ENCODE results near the gene ZFP36L2.
"Not testable (repeated sequence)": the region's sequence is repeated elsewhere in the genome, so short reads cannot be mapped to it uniquely, and the experiment has no call there.

Gene ZFP36L2

DNA sequence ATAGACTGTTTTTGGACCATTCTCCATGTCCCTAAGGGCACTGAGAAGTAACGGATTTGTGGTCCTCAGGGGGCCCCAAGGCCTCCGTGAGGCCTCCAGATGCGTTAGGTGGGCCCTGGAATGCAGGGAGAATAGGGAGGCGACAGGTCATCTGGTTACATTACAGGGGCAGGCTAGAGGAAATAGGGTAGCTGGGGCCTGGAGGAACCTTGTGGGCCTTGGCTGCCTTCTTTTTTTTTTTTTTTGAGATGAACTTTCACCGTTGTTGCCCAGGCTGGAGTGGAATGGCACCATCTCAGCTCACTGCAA, 28.9 kb downstream of the ZFP36L2 start:
- peaks cover 56% of the 10 kb centered on the region for H3K4me1 ChIP-seq (ENCODE audit: control insufficient read depth, insufficient read depth, low read length)
- no peaks in the 10 kb centered on the region for H3K9me3 ChIP-seq (ENCODE audit: control insufficient read depth, low read length)
- H3K9ac ChIP-seq (ENCODE audit: low read length): no peak overlapping the region
- no peaks in the 10 kb centered on the region for H3K36me3 ChIP-seq (ENCODE audit: control insufficient read depth, insufficient read depth, low read length)
- H3K4me3 ChIP-seq (ENCODE audit: low read length): no peak overlapping the region
- H3K27me3 ChIP-seq (ENCODE audit: control insufficient read depth, insufficient read depth, low read length): no peaks in the 10 kb centered on the region

DNA sequence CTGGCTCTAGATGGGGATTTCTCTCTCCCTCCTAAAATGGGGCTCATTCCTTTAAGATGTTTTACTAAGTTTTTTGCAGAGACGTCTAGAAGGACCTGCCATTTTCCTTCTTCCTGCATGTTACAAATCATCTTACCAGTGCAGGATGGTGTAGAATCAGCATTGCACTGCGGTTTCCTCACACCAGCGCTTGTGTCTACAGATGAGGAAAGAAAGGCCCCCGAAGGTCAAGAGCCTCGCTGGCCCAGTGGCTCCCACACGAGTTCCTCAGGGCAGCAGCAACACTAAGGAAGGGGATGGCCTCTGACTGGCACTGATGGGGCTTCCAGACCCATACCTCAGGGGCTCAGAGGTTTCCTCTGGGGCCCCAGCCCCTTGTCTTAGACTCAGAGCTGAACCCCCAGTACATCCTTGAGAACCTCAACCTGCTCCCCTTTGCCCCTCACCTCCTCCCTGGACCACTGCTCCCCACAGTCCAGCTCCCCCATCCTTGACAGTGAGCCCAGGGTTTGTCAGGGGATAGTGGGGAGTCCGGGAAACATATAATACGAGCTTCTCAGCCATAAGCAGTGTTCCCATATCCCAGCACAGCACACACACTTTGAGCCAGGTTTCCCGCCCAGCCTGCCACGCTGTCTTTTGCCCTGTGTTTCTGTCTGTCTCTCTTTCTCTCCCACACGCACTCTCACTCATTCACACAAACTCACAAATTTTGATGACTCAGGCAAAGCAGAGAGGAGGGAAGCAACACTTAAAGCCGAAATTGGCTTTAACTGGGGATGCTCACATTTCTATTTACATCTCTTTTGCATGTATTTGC, 29.4 kb downstream of the ZFP36L2 start:
- Histone ChIP-seq H3K27me3 (ENCODE audit: control insufficient read depth, insufficient read depth, low read length) (no peaks in the 10 kb centered on the region), H3K9me3 (ENCODE audit: control insufficient read depth, low read length) (no peaks in the 10 kb centered on the region), H3K36me3 (ENCODE audit: control insufficient read depth, insufficient read depth, low read length) (no peaks in the 10 kb centered on the region), H3K9ac (ENCODE audit: low read length) (no peak overlapping the region), H3K4me1 (ENCODE audit: control insufficient read depth, insufficient read depth, low read length) (peaks cover 61% of the 10 kb centered on the region), H3K4me3 (ENCODE audit: low read length) (no peak overlapping the region)

DNA sequence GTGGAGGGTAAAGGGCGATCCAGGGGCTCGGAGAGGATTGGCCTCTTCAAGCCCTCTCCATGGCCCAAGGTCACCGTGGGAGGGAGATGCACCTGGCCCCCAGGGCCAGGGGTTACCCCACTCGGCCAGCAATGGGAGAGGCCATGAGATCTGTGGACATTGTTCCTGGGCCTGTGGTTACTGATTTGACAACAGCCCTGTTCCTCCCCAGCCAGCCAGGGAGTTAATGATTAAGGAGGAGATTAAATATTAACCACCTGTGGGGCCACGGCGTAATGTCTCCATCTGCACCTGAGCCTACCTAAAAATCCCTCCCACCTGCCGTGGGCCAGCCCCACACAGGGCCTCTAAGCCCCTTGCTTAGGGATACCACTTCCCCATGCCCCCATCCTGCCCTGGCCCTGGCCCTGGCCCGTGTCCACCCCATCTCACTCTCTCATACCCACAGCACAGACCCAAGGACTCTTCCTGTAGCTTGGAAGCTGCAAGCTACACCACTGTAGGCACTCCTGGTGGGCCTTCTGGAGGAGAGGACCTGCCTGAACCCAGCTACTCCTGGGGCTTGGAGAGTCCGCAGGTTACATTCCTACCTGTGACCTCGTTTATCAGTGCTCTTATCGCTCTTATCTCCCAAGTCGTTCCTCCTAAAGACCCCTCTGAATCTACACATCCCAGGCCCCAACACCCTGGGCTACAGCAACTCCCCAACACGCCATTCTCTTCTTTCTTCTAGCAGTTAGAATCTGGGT, 32.1 kb downstream of the ZFP36L2 start:
- Histone ChIP-seq H3K4me1 (ENCODE audit: control insufficient read depth, insufficient read depth, low read length) (peaks cover 61% of the 10 kb centered on the region), H3K27me3 (ENCODE audit: control insufficient read depth, insufficient read depth, low read length) (no peaks in the 10 kb centered on the region), H3K9me3 (ENCODE audit: control insufficient read depth, low read length) (no peaks in the 10 kb centered on the region), H3K4me3 (ENCODE audit: low read length) (peak overlapping the region; percentile 45), H3K36me3 (ENCODE audit: control insufficient read depth, insufficient read depth, low read length) (no peaks in the 10 kb centered on the region), H3K9ac (ENCODE audit: low read length) (peak overlapping the region; percentile 68)

DNA sequence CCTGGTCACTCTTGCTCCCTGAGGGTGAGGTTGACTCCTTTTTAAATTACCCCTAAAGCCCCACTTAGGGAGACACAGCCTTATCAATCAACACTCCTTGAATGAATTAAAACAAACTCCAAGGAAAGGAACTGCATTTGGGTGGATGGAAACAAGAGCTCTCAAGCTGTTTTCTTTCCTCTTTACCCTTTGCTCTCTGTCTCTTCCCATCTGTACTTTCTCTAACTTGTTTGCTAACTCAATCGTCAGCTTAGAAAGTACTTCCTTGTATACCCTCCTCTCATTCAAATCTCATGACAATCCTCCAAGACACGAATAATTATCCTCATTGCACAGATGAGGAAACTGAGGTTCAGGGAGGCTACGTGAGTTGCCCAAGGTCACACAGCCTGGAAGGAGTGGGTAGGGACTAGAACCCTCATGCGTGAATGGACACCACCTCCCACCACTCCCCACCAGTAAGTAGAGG, 32.7 kb downstream of the ZFP36L2 start:
- Histone ChIP-seq H3K9ac (ENCODE audit: low read length) (peak overlapping the region; percentile 68), H3K36me3 (ENCODE audit: control insufficient read depth, insufficient read depth, low read length) (no peaks in the 10 kb centered on the region), H3K4me1 (ENCODE audit: control insufficient read depth, insufficient read depth, low read length) (peaks cover 59% of the 10 kb centered on the region), H3K4me3 (ENCODE audit: low read length) (peak overlapping the region; percentile 45), H3K27me3 (ENCODE audit: control insufficient read depth, insufficient read depth, low read length) (no peaks in the 10 kb centered on the region), H3K9me3 (ENCODE audit: control insufficient read depth, low read length) (no peaks in the 10 kb centered on the region)

DNA sequence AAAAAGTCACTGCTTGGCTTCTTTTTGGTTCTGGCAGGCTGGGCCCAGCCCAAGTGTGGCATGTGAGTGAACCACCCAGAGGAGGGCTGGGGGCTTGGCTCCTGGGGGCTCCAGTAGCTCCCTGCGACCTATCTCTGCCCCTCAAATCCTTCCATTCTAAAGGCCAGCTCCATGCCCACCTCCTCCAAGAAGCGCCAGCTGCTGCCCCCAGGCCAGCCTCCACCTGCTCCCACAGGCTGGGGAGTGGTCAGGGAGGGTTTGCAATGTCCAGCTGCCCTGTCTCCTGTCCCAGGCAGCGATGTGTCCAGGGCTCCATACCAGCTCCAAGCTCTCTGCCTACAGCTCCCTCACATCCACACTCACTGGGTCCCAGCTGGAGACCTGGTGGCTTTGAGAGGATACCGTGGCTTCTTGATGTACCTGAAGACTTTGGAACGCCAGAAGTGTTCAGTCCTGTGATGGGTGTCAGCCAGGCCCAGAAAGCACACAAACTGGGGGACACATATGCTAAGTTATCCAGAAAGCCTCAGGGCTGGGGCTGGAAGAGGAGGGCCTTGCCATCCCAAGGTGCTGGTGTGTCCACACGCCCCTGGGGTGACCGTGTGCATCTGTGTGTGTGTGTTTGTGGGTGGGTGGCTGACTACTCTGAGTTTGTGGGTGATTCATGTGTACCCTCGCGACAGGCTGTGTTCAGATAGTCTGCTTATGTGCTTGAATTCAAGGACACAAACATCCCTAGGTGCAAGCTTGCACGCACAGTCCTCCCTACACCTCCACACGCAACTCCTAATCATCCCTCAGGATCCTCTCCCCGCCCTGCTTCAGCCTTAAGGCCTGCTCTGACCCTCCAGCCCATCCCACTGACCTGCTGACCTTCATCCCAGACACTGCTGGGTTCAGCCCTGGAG, 33.4 kb downstream of the ZFP36L2 start:
- Histone ChIP-seq H3K9me3 (ENCODE audit: control insufficient read depth, low read length) (no peaks in the 10 kb centered on the region), H3K36me3 (ENCODE audit: control insufficient read depth, insufficient read depth, low read length) (no peaks in the 10 kb centered on the region), H3K9ac (ENCODE audit: low read length) (peak overlapping the region; percentile 68), H3K27me3 (ENCODE audit: control insufficient read depth, insufficient read depth, low read length) (no peaks in the 10 kb centered on the region), H3K4me3 (ENCODE audit: low read length) (no peak overlapping the region), H3K4me1 (ENCODE audit: control insufficient read depth, insufficient read depth, low read length) (peaks cover 59% of the 10 kb centered on the region)

DNA sequence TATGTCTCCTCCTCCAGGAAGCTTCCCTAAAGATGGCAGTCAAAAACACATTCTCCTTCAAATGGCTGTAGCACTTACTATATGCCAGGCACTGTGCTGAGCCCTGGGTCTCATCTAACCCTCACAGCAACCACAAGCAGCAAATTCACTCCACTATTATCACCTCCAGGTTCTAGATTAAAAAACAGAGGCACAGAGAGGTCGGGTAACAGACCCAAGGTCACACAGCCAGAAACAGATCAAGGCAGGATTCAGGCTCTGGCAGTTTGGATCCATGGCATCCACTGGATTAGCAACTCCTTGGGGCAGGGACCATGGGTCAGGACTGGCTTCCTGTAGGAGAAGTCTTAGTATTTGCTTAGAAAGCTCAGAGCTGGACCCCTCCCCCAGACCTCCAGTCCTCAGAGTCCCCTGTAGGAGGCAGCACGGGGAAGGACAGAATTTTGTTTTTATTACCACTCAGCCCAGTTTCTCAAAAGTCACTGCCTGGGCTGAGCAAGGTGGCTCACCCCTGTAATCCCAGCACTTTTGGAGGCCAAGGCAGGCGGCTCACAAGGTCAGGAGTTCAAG, 34.4 kb downstream of the ZFP36L2 start:
- H3K27me3 ChIP-seq (ENCODE audit: control insufficient read depth, insufficient read depth, low read length): no peaks in the 10 kb centered on the region
- no peak overlapping the region for H3K4me3 ChIP-seq (ENCODE audit: low read length)
- no peak overlapping the region for H3K9ac ChIP-seq (ENCODE audit: low read length)
- peaks cover 63% of the 10 kb centered on the region for H3K4me1 ChIP-seq (ENCODE audit: control insufficient read depth, insufficient read depth, low read length)
- H3K36me3 ChIP-seq (ENCODE audit: control insufficient read depth, insufficient read depth, low read length): no peaks in the 10 kb centered on the region
- H3K9me3 ChIP-seq (ENCODE audit: control insufficient read depth, low read length): no peaks in the 10 kb centered on the region

DNA sequence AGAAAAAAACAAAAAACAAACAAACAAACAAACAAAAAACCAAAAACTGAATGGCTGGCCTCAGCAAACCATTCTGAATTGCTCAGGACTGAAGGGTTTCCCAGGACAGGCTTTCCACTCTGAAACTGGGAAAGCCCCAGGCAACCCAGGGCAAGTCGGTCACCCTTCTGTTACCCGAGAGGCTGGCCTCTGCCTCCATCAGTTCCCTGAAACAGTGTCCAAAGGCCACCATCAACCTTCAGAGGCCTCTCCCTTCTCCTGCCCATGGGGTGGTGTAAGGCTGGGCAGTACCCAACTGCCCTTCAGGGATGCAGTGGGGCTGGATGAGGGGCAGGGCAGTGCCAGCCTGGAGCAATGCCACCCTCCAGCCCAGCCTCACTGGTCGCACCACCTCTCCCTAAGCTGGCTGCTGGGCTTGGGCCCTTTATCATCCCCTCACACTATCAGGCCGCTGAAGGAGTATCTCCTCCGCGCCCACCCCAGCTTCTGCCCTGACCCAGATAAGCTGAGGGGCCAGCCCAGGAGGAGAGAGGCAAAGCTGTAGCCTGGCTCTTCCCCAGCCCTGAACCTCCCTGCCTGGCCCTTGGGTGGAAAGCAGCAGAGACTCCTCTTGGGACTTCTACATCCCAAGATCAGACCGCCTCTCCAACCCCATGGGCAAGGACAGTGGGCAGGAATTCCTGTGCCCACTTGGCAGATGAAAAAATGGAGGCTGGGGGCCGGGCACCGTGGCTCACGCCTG, 35.9 kb downstream of the ZFP36L2 start:
- no peaks in the 10 kb centered on the region for H3K36me3 ChIP-seq (ENCODE audit: control insufficient read depth, insufficient read depth, low read length)
- no peaks in the 10 kb centered on the region for H3K9me3 ChIP-seq (ENCODE audit: control insufficient read depth, low read length)
- H3K4me1 ChIP-seq (ENCODE audit: control insufficient read depth, insufficient read depth, low read length): peaks cover 73% of the 10 kb centered on the region
- H3K9ac ChIP-seq (ENCODE audit: low read length): no peak overlapping the region
- H3K27me3 ChIP-seq (ENCODE audit: control insufficient read depth, insufficient read depth, low read length): no peaks in the 10 kb centered on the region
- H3K4me3 ChIP-seq (ENCODE audit: low read length): no peak overlapping the region

DNA sequence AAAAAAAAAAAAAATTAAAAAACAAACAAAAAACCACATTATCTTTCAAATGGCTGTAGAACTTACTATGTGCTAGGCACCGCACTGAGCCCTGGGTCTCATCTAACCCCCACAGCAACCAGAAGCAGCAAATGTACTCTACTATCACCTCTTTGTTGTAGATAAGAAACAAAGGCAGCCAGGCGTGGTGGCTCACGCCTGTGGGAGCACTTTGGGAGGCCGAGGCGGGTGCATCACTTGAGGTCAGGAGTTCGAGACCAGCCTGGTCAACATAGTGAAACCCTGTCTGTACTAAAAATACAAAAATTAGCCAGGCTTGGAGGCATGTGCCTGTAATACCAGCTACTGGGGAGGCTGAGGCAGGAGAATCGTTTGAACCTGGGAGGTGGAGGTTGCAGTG, 36.5 kb downstream of the ZFP36L2 start:
- peaks cover 73% of the 10 kb centered on the region for H3K4me1 ChIP-seq (ENCODE audit: control insufficient read depth, insufficient read depth, low read length)
- H3K9ac ChIP-seq (ENCODE audit: low read length): not testable (repeated sequence)

DNA sequence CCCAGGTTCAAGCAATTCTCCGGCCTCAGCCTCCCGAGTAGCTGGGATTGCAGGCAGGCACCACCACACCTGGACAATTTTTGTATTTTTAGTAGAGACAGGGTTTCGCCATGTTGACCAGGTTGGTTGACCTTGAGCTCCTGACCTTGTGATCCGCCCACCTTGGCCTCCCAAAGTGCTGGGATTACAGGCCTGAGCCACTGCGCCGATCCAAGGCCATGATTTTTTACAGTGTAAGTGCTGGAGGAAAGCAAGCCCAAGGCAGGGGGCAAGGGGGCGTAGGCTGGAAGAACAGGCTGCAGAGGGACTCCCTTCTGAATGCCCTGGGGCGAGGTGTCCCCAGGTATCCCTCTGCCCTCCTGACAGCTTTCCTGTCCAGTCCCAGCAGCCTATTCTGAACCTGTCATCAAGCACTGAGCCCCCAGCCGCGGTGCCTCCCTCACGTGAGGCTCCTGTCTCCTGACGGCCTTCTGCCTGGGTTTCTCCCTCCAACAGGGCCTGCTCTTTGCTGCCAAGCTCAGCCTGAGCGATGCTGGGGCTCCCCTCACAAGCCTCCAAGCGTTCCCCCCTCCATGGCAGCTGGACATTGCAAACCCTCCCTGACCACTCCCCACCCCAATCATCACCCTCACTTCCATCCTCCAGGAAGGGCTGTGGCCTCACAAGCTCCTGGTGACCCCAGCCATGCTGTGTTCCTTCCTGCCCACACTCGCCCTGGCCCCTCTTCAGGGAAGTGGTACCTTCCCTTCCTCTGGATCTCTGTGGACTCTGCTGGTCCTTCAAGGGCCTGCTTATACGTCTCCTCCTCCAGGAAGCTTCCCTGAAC, 37.6 kb downstream of the ZFP36L2 start:
- Histone ChIP-seq H3K36me3 (ENCODE audit: control insufficient read depth, insufficient read depth, low read length) (no peaks in the 10 kb centered on the region), H3K9ac (ENCODE audit: low read length) (no peak overlapping the region), H3K4me1 (ENCODE audit: control insufficient read depth, insufficient read depth, low read length) (peaks cover 73% of the 10 kb centered on the region), H3K4me3 (ENCODE audit: low read length) (no peak overlapping the region), H3K27me3 (ENCODE audit: control insufficient read depth, insufficient read depth, low read length) (no peaks in the 10 kb centered on the region), H3K9me3 (ENCODE audit: control insufficient read depth, low read length) (no peaks in the 10 kb centered on the region)

More for the DNA sequence above, 36.5 kb downstream of the ZFP36L2 start:
- H3K4me3 ChIP-seq (ENCODE audit: low read length); H3K27me3 ChIP-seq (ENCODE audit: control insufficient read depth, insufficient read depth, low read length); H3K9me3 ChIP-seq (ENCODE audit: control insufficient read depth, low read length); H3K36me3 ChIP-seq (ENCODE audit: control insufficient read depth, insufficient read depth, low read length): not testable (repeated sequence)

DNA sequence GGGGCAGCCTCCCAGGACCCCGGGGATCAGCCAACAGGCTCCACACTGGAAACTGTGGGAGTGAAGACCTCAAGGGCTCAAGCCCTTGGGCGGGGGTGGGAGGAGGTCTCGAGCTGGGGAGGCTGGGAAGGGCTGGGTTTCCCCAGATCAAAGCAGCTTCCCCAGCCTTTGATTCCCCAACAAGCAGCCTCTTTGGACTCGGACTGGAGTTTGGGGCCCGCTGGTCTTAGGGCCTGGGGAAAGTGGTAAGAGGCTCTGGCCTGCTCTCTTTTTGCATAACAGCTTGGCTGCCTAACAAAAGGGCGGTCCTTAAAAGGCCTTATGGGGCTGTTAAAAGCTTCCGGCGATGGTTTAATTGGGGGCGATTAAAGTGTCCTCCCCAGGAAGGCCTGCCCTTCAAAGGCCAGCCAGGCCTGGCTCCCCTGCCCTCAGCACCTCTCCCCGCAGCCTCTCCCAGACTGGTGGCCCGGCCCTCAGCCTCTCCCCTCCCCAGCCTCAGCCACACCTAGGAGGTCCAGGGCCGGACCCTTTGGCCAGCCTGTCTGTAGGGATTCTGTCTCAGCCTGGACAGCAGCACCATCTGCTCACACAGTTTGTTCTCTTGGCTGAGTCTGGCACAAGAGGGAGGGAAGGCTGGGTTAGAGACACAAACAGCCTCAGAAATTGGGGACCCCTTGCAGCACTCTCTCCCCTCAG, 39.6 kb downstream of the ZFP36L2 start:
- no peaks in the 10 kb centered on the region for H3K27me3 ChIP-seq (ENCODE audit: control insufficient read depth, insufficient read depth, low read length)
- H3K36me3 ChIP-seq (ENCODE audit: control insufficient read depth, insufficient read depth, low read length): no peaks in the 10 kb centered on the region
- H3K4me1 ChIP-seq (ENCODE audit: control insufficient read depth, insufficient read depth, low read length): peaks cover 57% of the 10 kb centered on the region
- H3K9ac ChIP-seq (ENCODE audit: low read length): peak overlapping the region; percentile 25
- H3K9me3 ChIP-seq (ENCODE audit: control insufficient read depth, low read length): no peaks in the 10 kb centered on the region
- no peak overlapping the region for H3K4me3 ChIP-seq (ENCODE audit: low read length)
